Cardiac muscle cell (in vitro differentiated cells and primary cell): ENCODE data around the gene CADM1. TPM values are rescaled to one million over a fixed set of nuclear protein-coding genes. Genes with fewer than 3 reads are reported as not detected.

Experiments
- DNase-seq, 2 donors: peaks; one replicate each; pipeline versions ENCODE4 v3.0.0 to v3.0.0-alpha.2; 2010 to 2017; ENCODE audit warnings: low read depth in 1 of 2, low spot score in 1 of 2
- H3K27ac ChIP-seq: fragments of 200-600 bp; sonication (generic); 2 replicates; pipeline ENCODE4 v1.5.1; 2016
- H3K27me3 ChIP-seq: fragments of 200-600 bp; sonication (generic); 2 replicates; pipeline ENCODE4 v1.6.0; 2016; ENCODE audit warnings: control low read depth
- H3K36me3 ChIP-seq: fragments of 200-600 bp; sonication (generic); 2 replicates; pipeline ENCODE4 v1.5.1; 2016; ENCODE audit warnings: control low read depth
- H3K4me1 ChIP-seq: fragments of 200-600 bp; sonication (generic); 2 replicates; pipeline ENCODE4 v1.8.1; 2017; ENCODE audit warnings: low read depth, mild to moderate bottlenecking, mixed run types
- H3K4me3 ChIP-seq: fragments of 200-600 bp; sonication (generic); 2 replicates; pipeline ENCODE4 v1.5.1; 2016; ENCODE audit warnings: mild to moderate bottlenecking
- H3K9me3 ChIP-seq: fragments of 200-600 bp; sonication (generic); 2 replicates; pipeline ENCODE4 v1.5.1; 2017; ENCODE audit warnings: low read depth, mild to moderate bottlenecking, control low read depth
- polyA plus RNA-seq: library from polyadenylated mRNA; unstranded; fragments of >200 nt; fragmentation: Nextera tagmentation; extraction: Ambion mirVana; gene quantifications from 2 replicates; pipeline ENCODE4 v1.2.1, GENCODE V29; 2016
- total RNA-seq: library from RNA; depleted of rRNA; stranded (reverse); fragments of >200 nt; gene quantifications from 2 replicates; pipeline ENCODE4 v1.2.3, GENCODE V29; 2016
- TF ChIP-seq, protein P1 (sequence below): IDR thresholded peaks from 2 replicates; pipeline ENCODE4 v1.5.1; 2012; ENCODE audit warnings: low read depth, mild to moderate bottlenecking, low read length

Gene CADM1
- total and polyA plus RNA-seq, 2 experiments from 2014 or later = 113 to 149 TPM

DNA sequence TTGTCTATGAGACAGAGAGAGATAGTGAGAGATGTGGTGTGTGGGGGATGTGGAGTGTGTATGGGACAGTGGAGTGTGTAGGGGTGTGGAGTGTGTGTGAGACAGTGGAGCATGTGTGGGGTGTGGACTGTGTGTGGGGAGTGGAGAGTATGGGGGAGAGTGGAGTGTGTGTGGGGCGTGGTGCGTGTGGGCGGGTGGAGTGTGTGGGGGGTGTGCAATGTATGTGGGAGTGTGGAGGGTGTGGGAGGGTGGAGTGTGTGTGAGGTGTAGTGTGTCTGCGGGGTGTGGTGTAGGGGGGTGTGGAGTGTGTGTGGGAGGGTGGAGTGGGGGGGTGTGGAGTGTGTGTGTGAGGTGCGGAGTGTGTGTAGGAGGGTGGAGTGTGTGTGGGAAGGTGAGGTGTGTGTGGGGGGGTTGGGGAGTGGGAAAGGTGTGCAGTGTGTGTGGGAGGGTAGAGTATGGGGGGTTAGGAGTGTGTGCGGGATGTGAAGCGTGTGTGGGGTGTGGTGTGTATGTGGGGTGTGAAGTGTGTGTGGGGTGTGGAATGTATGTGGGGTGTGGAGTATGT, 356.9 kb downstream of the CADM1 start:
- H3K27ac ChIP-seq = no peak overlapping the region
- H3K9me3 ChIP-seq = no peaks in the 10 kb centered on the region
- no peaks in the 10 kb centered on the region for H3K27me3 ChIP-seq
- TF ChIP-seq, protein P1, sequence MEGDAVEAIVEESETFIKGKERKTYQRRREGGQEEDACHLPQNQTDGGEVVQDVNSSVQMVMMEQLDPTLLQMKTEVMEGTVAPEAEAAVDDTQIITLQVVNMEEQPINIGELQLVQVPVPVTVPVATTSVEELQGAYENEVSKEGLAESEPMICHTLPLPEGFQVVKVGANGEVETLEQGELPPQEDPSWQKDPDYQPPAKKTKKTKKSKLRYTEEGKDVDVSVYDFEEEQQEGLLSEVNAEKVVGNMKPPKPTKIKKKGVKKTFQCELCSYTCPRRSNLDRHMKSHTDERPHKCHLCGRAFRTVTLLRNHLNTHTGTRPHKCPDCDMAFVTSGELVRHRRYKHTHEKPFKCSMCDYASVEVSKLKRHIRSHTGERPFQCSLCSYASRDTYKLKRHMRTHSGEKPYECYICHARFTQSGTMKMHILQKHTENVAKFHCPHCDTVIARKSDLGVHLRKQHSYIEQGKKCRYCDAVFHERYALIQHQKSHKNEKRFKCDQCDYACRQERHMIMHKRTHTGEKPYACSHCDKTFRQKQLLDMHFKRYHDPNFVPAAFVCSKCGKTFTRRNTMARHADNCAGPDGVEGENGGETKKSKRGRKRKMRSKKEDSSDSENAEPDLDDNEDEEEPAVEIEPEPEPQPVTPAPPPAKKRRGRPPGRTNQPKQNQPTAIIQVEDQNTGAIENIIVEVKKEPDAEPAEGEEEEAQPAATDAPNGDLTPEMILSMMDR = no peak
- no peaks in the 10 kb centered on the region for H3K36me3 ChIP-seq
- DNase-seq = no peak
- no peaks in the 10 kb centered on the region for H3K4me1 ChIP-seq
- no peak overlapping the region for H3K4me3 ChIP-seq

GRCh38 chr11:115146425-115146824, 357.8 kb downstream of the CADM1 start:
- Histone ChIP-seq H3K4me1 (no peaks in the 10 kb centered on the region), H3K27ac (no peak overlapping the region), H3K27me3 (no peaks in the 10 kb centered on the region), H3K9me3 (no peaks in the 10 kb centered on the region), H3K4me3 (no peak overlapping the region), H3K36me3 (no peaks in the 10 kb centered on the region)
- TF ChIP-seq, protein P1 = no peak
- DNase-seq = no peak

GRCh38 chr11:115145324-115145723, 358.9 kb downstream of the CADM1 start:
- no peaks in the 10 kb centered on the region for H3K36me3 ChIP-seq
- H3K4me3 ChIP-seq = no peak overlapping the region
- H3K27ac ChIP-seq = no peak overlapping the region
- no peak for DNase-seq
- TF ChIP-seq, protein P1 = no peak
- H3K9me3 ChIP-seq = no peaks in the 10 kb centered on the region
- H3K4me1 ChIP-seq = no peaks in the 10 kb centered on the region
- no peaks in the 10 kb centered on the region for H3K27me3 ChIP-seq

- H3K4me3 ChIP-seq = no peak overlapping the region
- H3K4me1 ChIP-seq = no peaks in the 10 kb centered on the region
- DNase-seq = no peak
- TF ChIP-seq, protein P1 = no peak
- H3K36me3 ChIP-seq = no peaks in the 10 kb centered on the region
- no peaks in the 10 kb centered on the region for H3K27me3 ChIP-seq
- H3K9me3 ChIP-seq = no peaks in the 10 kb centered on the region
- no peak overlapping the region for H3K27ac ChIP-seq
Measured at GRCh38 chr11:115144914-115145313, 359.3 kb downstream of the CADM1 start.

GRCh38 chr11:115144014-115144413, 360.2 kb downstream of the CADM1 start:
- Histone ChIP-seq H3K9me3 (no peaks in the 10 kb centered on the region), H3K27ac (no peak overlapping the region), H3K36me3 (no peaks in the 10 kb centered on the region), H3K4me3 (no peak overlapping the region), H3K27me3 (no peaks in the 10 kb centered on the region), H3K4me1 (no peaks in the 10 kb centered on the region)
- TF ChIP-seq, protein P1 = no peak
- no peak for DNase-seq
